Measurements from ENCODE around the gene FBXW7.
A peak's percentile ranks its signal among the peaks of the same experiment; 100 is the strongest.

Gene FBXW7

GRCh38 chr4:152462695-152463094, 73.2 kb downstream of the FBXW7 start:
- no CpG with 5 or more reads among the region's 1 CpG for WGBS (ENCODE audit: extremely low coverage, insufficient coverage, insufficient read length)

GRCh38 chr4:152462047-152462446, 73.8 kb downstream of the FBXW7 start:
- Histone ChIP-seq H2BK120ac (ENCODE audit: insufficient read depth, low read length, poor library complexity) (no peak overlapping the region), H2BK5ac (ENCODE audit: low read depth, low read length, poor library complexity) (no peak overlapping the region), H3K79me1 (ENCODE audit: low read length) (no peaks in the 10 kb centered on the region), H3K79me2 (ENCODE audit: control insufficient read depth, insufficient read depth, low read length, poor library complexity) (no peaks in the 10 kb centered on the region), H3K36me3 (ENCODE audit: control insufficient read depth in 1 of 2, insufficient read depth in 2 of 2, low read length in 2 of 2) (no peaks in the 10 kb centered on the region), H3K23ac (ENCODE audit: low read length) (no peak overlapping the region), H2AFZ (ENCODE audit: insufficient read depth, low read length, poor library complexity) (no peak overlapping the region), H3K4me2 (ENCODE audit: low read length) (no peak overlapping the region), H3K18ac (ENCODE audit: low read length) (no peak overlapping the region), H4K91ac (ENCODE audit: low read depth, low read length) (no peak overlapping the region), H3K27ac (ENCODE audit: low read depth, low read length) (no peak overlapping the region), H2AK5ac (ENCODE audit: low read length) (no peak overlapping the region), H3K9ac (ENCODE audit: low read length) (no peak overlapping the region), H3K4ac (ENCODE audit: low read depth, low read length) (no peak overlapping the region), H3K27me3 (ENCODE audit: insufficient read depth, low read length) (no peaks in the 10 kb centered on the region), H3K14ac (ENCODE audit: low read length) (no peak overlapping the region), H4K8ac (ENCODE audit: low read depth, low read length) (no peak overlapping the region), H4K12ac (ENCODE audit: low read depth, low read length) (no peak overlapping the region), H3K9me3 (ENCODE audit: insufficient read depth, low read depth, low read length) (no peaks in the 10 kb centered on the region), H3K4me3 (ENCODE audit: low read depth, low read length) (no peak overlapping the region), H3K4me1 (ENCODE audit: control insufficient read depth in 1 of 2, insufficient read depth in 2 of 2, low read length in 2 of 2) (no peaks in the 10 kb centered on the region), H2BK12ac (ENCODE audit: low read length) (no peak overlapping the region)
- DNase-seq, result no peak
- WGBS (ENCODE audit: extremely low coverage, insufficient coverage, insufficient read length), result no CpG with 5 or more reads among the region's 2 CpGs

More at GRCh38 chr4:152462695-152463094, 73.2 kb downstream of the FBXW7 start:
- Histone ChIP-seq H2BK5ac (ENCODE audit: low read depth, low read length, poor library complexity) (no peak overlapping the region), H3K27ac (ENCODE audit: low read depth, low read length) (no peak overlapping the region), H3K4me2 (ENCODE audit: low read length) (no peak overlapping the region), H3K9ac (ENCODE audit: low read length) (no peak overlapping the region), H3K23ac (ENCODE audit: low read length) (no peak overlapping the region), H3K14ac (ENCODE audit: low read length) (no peak overlapping the region), H3K79me1 (ENCODE audit: low read length) (no peaks in the 10 kb centered on the region), H3K4ac (ENCODE audit: low read depth, low read length) (no peak overlapping the region), H2AFZ (ENCODE audit: insufficient read depth, low read length, poor library complexity) (no peak overlapping the region), H3K4me3 (ENCODE audit: low read depth, low read length) (no peak overlapping the region), H3K9me3 (ENCODE audit: insufficient read depth, low read depth, low read length) (no peaks in the 10 kb centered on the region), H4K8ac (ENCODE audit: low read depth, low read length) (no peak overlapping the region), H3K79me2 (ENCODE audit: control insufficient read depth, insufficient read depth, low read length, poor library complexity) (no peaks in the 10 kb centered on the region), H2BK120ac (ENCODE audit: insufficient read depth, low read length, poor library complexity) (no peak overlapping the region), H4K12ac (ENCODE audit: low read depth, low read length) (no peak overlapping the region), H3K4me1 (ENCODE audit: control insufficient read depth in 1 of 2, insufficient read depth in 2 of 2, low read length in 2 of 2) (no peaks in the 10 kb centered on the region), H4K91ac (ENCODE audit: low read depth, low read length) (no peak overlapping the region), H2AK5ac (ENCODE audit: low read length) (no peak overlapping the region), H2BK12ac (ENCODE audit: low read length) (no peak overlapping the region), H3K27me3 (ENCODE audit: insufficient read depth, low read length) (no peaks in the 10 kb centered on the region), H3K36me3 (ENCODE audit: control insufficient read depth in 1 of 2, insufficient read depth in 2 of 2, low read length in 2 of 2) (no peaks in the 10 kb centered on the region), H3K18ac (ENCODE audit: low read length) (no peak overlapping the region)
- DNase-seq, result no peak

- H3K18ac ChIP-seq (ENCODE audit: low read length), result no peak overlapping the region
- no peaks in the 10 kb centered on the region for H3K4me1 ChIP-seq (ENCODE audit: control insufficient read depth in 1 of 2, insufficient read depth in 2 of 2, low read length in 2 of 2)
- no peaks in the 10 kb centered on the region for H3K79me1 ChIP-seq (ENCODE audit: low read length)
- H2AFZ ChIP-seq (ENCODE audit: insufficient read depth, low read length, poor library complexity), result no peak overlapping the region
- H2BK5ac ChIP-seq (ENCODE audit: low read depth, low read length, poor library complexity), result no peak overlapping the region
- no peak overlapping the region for H3K4me3 ChIP-seq (ENCODE audit: low read depth, low read length)
- H4K91ac ChIP-seq (ENCODE audit: low read depth, low read length), result no peak overlapping the region
- no peaks in the 10 kb centered on the region for H3K9me3 ChIP-seq (ENCODE audit: insufficient read depth, low read depth, low read length)
- H2BK12ac ChIP-seq (ENCODE audit: low read length), result no peak overlapping the region
- H3K79me2 ChIP-seq (ENCODE audit: control insufficient read depth, insufficient read depth, low read length, poor library complexity), result no peaks in the 10 kb centered on the region
- H3K27ac ChIP-seq (ENCODE audit: low read depth, low read length), result no peak overlapping the region
- DNase-seq, result peak in 1 of 2 donors; percentile 71
- H4K8ac ChIP-seq (ENCODE audit: low read depth, low read length), result no peak overlapping the region
- H3K9ac ChIP-seq (ENCODE audit: low read length), result no peak overlapping the region
- no CpG with 5 or more reads among the region's 1 CpG for WGBS (ENCODE audit: extremely low coverage, insufficient coverage, insufficient read length)
- no peak overlapping the region for H3K23ac ChIP-seq (ENCODE audit: low read length)
- H2AK5ac ChIP-seq (ENCODE audit: low read length), result no peak overlapping the region
- no peak overlapping the region for H3K4ac ChIP-seq (ENCODE audit: low read depth, low read length)
- H3K4me2 ChIP-seq (ENCODE audit: low read length), result no peak overlapping the region
- H3K27me3 ChIP-seq (ENCODE audit: insufficient read depth, low read length), result no peaks in the 10 kb centered on the region
- no peak overlapping the region for H4K12ac ChIP-seq (ENCODE audit: low read depth, low read length)
- no peak overlapping the region for H3K14ac ChIP-seq (ENCODE audit: low read length)
- H2BK120ac ChIP-seq (ENCODE audit: insufficient read depth, low read length, poor library complexity), result no peak overlapping the region
- H3K36me3 ChIP-seq (ENCODE audit: control insufficient read depth in 1 of 2, insufficient read depth in 2 of 2, low read length in 2 of 2), result no peaks in the 10 kb centered on the region
Measured at GRCh38 chr4:152460488-152460887, 75.4 kb downstream of the FBXW7 start.

GRCh38 chr4:152459326-152459725, 76.6 kb downstream of the FBXW7 start:
- no peak overlapping the region for H2BK5ac ChIP-seq (ENCODE audit: low read depth, low read length, poor library complexity)
- H3K9me3 ChIP-seq (ENCODE audit: insufficient read depth, low read depth, low read length), result no peaks in the 10 kb centered on the region
- H4K12ac ChIP-seq (ENCODE audit: low read depth, low read length), result no peak overlapping the region
- H3K79me1 ChIP-seq (ENCODE audit: low read length), result no peaks in the 10 kb centered on the region
- H3K4ac ChIP-seq (ENCODE audit: low read depth, low read length), result no peak overlapping the region
- H2BK12ac ChIP-seq (ENCODE audit: low read length), result no peak overlapping the region
- no peaks in the 10 kb centered on the region for H3K36me3 ChIP-seq (ENCODE audit: control insufficient read depth in 1 of 2, insufficient read depth in 2 of 2, low read length in 2 of 2)
- H3K18ac ChIP-seq (ENCODE audit: low read length), result no peak overlapping the region
- H3K23ac ChIP-seq (ENCODE audit: low read length), result no peak overlapping the region
- no peak overlapping the region for H2AK5ac ChIP-seq (ENCODE audit: low read length)
- H3K27me3 ChIP-seq (ENCODE audit: insufficient read depth, low read length), result no peaks in the 10 kb centered on the region
- no peak overlapping the region for H4K8ac ChIP-seq (ENCODE audit: low read depth, low read length)
- H3K14ac ChIP-seq (ENCODE audit: low read length), result no peak overlapping the region
- no peak for DNase-seq
- H2BK120ac ChIP-seq (ENCODE audit: insufficient read depth, low read length, poor library complexity), result no peak overlapping the region
- no peaks in the 10 kb centered on the region for H3K4me1 ChIP-seq (ENCODE audit: control insufficient read depth in 1 of 2, insufficient read depth in 2 of 2, low read length in 2 of 2)
- H3K4me2 ChIP-seq (ENCODE audit: low read length), result no peak overlapping the region
- no peak overlapping the region for H3K27ac ChIP-seq (ENCODE audit: low read depth, low read length)
- no peak overlapping the region for H3K4me3 ChIP-seq (ENCODE audit: low read depth, low read length)
- no peak overlapping the region for H3K9ac ChIP-seq (ENCODE audit: low read length)
- no peak overlapping the region for H2AFZ ChIP-seq (ENCODE audit: insufficient read depth, low read length, poor library complexity)
- H4K91ac ChIP-seq (ENCODE audit: low read depth, low read length), result no peak overlapping the region
- H3K79me2 ChIP-seq (ENCODE audit: control insufficient read depth, insufficient read depth, low read length, poor library complexity), result no peaks in the 10 kb centered on the region
- WGBS (ENCODE audit: extremely low coverage, insufficient coverage, insufficient read length), result no CpG with 5 or more reads among the region's 1 CpG
